Stimulated activated CD4-positive, alpha-beta T cell treated with anti-CD3 and anti-CD28 coated beads, Interleukin-1b, Interleukin-23, amount 100 ng/mL, for 1 hour (primary cell): Measurements from ENCODE around the gene PXMP4.

Source experiments
- DNase-seq, 2 donors: peaks; one replicate each; pipeline ENCODE4 v3.0.0-alpha.2; 2020; ENCODE audit warnings: low read depth in 2 of 2

Gene PXMP4

DNA sequence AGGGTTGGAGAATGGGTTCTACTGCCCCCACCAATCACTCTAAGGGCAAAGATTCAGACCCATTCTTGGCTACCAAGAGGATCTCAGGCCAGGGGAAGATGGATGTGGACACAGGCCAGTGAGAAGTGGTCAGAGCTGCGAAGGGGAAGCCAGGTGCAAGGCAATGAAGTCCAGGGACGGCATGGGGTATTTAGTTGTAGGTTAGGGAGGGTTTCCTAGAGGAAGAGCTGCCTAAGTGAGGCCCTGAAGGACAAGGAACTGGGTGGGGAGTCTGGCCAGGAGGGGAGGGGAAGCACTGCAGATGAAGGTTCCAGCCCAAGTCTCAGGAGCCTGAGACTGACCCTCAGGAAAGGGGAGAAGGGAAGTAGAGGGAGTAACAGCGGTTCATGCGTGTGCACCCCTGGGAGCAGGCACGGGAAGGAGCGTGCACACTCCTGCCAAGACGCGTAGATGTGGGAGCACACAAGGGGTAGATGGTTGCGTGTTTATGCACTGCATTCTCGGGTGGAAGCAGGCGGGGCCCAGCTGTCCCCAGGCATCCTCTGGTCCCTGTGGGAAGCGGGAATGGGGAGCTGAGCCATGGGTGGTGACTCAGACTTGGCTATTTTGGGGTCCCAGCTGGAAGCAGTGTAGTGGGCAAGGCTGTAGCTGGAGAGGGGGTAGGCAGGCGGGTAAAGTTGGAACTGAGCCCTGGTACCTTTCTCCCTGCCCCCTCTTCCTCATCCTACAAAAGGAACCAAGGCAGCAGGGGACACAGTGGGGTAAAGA, 50.1 kb downstream of the PXMP4 start:
- DNase-seq: no peak

GRCh38 chr20:33669224-33669623, 50.9 kb downstream of the PXMP4 start:
- no peak for DNase-seq

- DNase-seq: no peak
These were observed 51.5 kb downstream of the PXMP4 start for GRCh38 chr20:33668466-33669155.

- peak; percentile 45 to 50 for DNase-seq
These were observed 52.2 kb downstream of the PXMP4 start for GRCh38 chr20:33667676-33668465.

DNA sequence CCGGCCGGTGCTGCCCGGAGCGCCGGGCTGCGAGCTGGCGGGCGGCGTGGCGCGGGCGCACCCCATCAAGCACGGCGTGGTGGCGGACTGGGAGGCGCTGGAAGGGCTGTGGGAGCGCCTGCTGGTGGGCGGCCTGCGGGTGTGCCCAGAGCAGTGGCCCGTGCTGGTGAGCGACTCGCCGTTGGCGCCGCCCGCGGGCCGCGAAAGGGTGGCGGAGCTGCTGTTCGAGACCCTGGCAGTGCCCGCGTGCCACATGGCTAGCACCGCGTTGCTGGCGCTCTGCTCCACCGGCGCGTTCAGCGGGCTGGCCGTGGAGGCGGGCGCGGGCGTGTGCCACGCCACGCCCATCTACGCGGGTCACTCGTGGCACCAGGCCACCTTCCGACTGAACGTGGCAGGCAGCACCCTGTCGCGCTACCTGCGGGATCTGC, 52.9 kb downstream of the PXMP4 start:
- DNase-seq: no peak

DNA sequence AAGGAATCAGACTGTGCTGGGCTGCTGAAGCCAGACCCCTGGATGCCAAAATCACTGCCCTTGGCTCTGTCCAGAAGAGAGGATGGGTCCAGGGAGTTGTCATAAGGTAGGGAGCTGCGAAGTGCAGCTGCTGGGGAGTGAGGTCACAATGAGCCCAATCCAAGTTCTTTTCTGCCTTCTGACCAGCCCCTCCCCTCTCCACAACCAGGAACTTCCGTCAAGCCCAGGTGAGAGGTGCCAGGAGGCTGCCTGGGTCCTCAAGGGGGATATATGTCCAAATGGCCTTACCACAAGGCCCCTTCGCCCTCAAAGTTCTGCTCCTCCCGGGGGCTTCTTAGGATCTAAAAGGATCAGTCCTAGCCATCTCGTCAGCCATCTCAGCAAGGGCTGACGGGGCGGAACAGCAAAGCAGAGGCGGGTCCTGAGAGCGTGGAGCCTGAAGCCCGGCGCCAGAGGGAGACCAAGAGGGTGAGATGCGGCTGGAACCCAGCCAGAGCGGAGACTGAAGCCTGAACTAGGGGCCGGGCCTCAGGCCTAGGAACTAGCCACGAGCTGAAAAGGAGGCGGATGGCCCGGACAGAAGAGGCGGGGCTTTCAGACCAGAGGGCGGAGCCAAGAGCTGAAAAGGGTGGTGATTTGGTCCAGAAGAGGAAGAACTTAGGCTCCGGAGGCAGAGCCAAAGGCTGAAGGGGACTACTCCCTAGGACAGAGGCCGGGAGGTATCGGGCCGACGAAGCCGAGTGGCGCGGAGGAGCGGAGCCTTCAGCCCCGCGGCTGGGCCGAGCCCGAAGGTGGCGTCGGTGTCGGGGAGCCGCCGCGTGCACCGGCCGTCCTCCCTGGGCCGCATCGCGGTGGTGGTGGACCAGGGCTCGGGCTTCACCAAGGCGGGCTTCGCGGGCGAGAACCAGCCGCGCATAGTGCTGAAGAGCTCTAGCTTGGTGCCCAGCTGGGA, 53.5 kb downstream of the PXMP4 start, which contains the start of gene ACTL10:
Gene ACTL10 (plus strand): TSS at position 651 of the 952 bp plus-strand sequence. CDS start 555 bp downstream, outside the sequence.
- peak; percentile 34 to 70 for DNase-seq

DNA sequence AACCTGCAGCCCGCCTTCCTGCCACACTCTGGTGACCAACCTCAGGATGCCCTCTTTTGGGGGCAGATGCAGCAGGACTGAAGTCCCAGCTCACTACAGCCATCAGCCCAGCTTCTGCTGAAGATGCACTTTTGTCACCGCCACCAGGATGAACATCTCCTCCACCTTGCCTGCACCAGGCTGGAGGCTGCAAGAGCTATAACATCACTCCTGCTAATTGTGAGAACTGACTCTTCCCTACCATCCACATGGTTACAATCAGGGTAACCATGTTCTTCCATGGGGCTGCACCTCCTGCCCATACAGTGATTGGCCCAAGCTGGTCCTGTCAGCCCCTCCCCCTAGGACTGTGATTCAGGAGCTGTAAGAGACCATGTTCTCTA, 55.4 kb downstream of the PXMP4 start:
- no peak for DNase-seq

GRCh38 chr20:33664085-33664761, 55.9 kb downstream of the PXMP4 start:
- DNase-seq: no peak

DNA sequence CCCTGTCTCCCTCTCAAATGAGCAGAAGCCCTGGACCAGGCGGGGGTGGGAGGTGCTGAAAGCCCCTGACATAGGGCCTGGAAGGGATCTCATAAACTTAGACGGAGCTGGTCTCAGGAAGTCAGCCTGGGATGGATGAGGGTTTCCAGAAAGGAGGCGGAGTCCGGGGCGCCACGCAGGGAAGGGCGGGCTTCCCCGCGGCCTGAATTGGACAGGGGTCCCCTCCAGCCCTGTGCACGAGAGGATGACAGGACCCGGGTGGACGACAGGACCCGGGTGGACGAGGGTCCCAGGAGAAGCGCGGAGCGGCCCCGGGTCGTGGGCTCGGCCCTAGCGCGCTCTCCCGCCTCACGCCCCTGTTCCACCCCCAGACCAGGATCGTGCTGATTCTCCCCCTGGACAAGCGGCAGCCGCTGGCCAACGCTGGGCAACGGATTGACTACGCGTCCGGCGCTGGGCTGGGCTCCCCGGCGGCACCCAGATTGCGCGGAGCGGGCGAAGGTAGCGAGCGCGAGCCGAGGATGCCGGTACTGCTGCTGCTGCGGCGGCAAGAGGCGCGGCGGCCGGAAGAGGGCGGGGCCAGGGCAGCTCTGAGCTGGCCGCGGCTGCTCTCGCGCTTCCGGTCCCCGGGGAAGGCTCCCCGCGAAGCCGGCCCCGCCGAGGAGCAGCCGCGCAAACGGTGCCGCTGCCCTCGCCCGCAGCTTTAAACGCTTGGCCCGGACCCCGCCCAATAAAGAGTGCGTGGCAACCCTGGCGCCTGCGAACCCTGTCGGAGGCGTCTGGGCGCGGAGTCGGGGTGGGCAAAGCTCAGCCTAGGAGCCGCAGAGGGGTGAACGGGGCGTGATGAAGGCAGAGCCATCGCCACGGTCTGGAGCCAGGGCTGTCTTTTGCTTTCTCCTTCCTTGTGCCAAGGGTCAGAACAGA, 56.7 kb downstream of the PXMP4 start:
- peak; percentile 51 to 63 for DNase-seq

- DNase-seq: no peak
These were observed 57.9 kb downstream of the PXMP4 start, which contains the start of gene C20orf144 for GRCh38 chr20:33662172-33662571. Gene C20orf144 (plus strand): TSS chr20:33662327. CDS start chr20:33662346, 19 bp downstream.

GRCh38 chr20:33660685-33661058, 59.4 kb downstream of the PXMP4 start:
- no peak for DNase-seq

- no peak for DNase-seq
These were observed 60.0 kb downstream of the PXMP4 start for GRCh38 chr20:33660035-33660684.

- DNase-seq: no peak
These were observed 60.6 kb downstream of the PXMP4 start for GRCh38 chr20:33659341-33660034.

DNA sequence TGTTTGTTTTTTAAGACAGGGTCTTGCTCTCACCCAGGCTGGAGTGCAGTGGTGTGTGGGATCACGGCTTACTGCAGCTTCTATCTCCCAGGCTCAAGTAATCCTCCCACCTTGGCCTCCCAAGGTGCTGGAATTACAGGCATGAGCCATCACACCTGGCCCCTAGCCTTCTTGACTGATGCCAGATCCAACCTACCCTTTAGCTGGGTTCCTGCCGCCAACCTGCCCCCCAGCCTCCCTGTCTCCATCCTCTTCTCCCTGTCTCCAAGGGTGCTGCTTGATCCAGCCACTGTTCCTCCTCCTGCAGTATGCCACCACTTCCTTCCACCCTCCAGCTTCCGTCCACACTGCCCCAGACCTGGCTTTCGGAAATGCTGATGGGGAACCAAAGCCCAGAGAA, 61.2 kb downstream of the PXMP4 start:
- DNase-seq: no peak

GRCh38 chr20:33658510-33658909, 61.6 kb downstream of the PXMP4 start:
- DNase-seq: no peak

- no peak for DNase-seq
These were observed 62.4 kb downstream of the PXMP4 start for GRCh38 chr20:33657704-33658095.

DNA sequence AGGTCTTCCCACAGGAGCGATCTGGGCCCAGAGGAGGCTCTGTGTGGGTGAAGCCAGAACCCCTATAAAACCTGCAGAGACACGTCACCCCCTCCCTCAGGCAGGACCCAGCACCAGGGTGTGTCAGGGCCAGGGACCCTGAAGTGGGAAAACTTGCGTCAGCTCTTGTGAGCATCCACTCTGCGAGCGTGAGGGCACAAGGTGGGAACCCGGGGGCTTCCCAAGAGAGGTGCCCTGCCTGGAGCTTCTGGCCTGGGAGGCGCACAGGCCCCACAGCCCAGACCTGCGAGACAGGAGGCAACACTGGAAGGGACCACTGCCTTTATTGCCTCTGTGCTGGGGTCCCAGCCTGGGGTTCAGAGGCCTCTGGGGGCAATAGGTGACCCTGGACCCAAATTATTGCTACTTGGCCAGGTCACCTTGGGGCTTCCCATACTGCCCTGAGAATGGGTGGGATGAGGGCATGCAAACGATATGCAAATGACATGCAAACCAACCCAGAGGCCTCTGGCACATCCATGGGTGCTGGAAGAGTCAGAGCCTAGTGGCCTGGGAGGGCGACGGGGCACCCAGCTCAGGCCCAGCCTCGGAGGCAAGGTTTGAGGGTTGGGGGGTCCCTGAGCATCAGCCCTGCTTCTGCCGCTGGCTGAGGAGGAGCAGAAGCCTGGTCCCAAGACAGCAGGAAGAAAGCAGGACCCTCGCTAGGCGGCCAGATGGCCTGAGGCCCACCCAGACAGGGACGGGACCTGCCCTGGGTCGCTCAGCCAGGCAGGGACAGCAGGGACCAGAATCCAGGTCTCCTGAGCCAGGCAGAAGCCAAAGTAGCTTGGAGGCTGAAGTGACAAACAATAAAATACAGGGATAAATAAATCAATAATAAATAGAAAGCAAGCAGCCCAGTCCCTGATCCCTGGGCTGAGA, 63.1 kb downstream of the PXMP4 start:
- DNase-seq: no peak
